Upper lobe of right lung (tissue), 1 donor: ENCODE results near the gene SNED1. TPM values are rescaled to one million over a fixed set of nuclear protein-coding genes. Genes with fewer than 3 reads are reported as not detected.

Experiments used
- ATAC-seq: fragments of 200-7000 bp; cut with Tn5 transposase; one replicate; pipeline ENCODE4 v1.9.1; 2020; ENCODE audit warnings: mild to moderate bottlenecking, moderate library complexity
- DNase-seq: peaks from one replicate; pipeline ENCODE4 v3.0.0-alpha.2; 2020
- H3K27ac ChIP-seq: fragments of 200-600 bp; one replicate; pipeline ENCODE4 v1.8.0; 2022
- H3K27me3 ChIP-seq: fragments of 200-600 bp; one replicate; pipeline ENCODE4 v1.8.0; 2022; ENCODE audit warnings: mild to moderate bottlenecking
- H3K36me3 ChIP-seq: fragments of 200-600 bp; one replicate; pipeline ENCODE4 v1.8.0; 2022
- H3K4me1 ChIP-seq: fragments of 200-600 bp; one replicate; pipeline ENCODE4 v1.8.0; 2022
- H3K4me3 ChIP-seq: fragments of 200-600 bp; one replicate; pipeline ENCODE4 v1.8.0; 2022; ENCODE audit warnings: mild to moderate bottlenecking
- H3K9me3 ChIP-seq: fragments of 200-600 bp; one replicate; pipeline ENCODE4 v1.8.0; 2022
- CTCF ChIP-seq: fragments of 200-600 bp; IDR thresholded peaks from one replicate; pipeline ENCODE4 v1.8.0; 2022; ENCODE audit warnings: antibody characterized with exemption
- intact Hi-C: fragments of 100-400 bp; cut with DNase I; formaldehyde crosslinking; loops from one replicate; pipeline ENCODE4 v1.11.0; 2022
- total RNA-seq: library from RNA; stranded (reverse); fragmentation: NEBNext Ultra II Directional; extraction: Animal tissue kit (Norgen Biotek cat#: 25700); gene quantifications from one replicate; pipeline ENCODE4 v1.2.1, GENCODE V29; 2021
- donor health status: DM: no; HTN: yes; CAD: no; lungs with severe emphysema.

SNED1 gene
- total RNA-seq, 1 donor from 2014 or later: 38.4 TPM

GRCh38 chr2:241047253-241048010, 49.0 kb downstream of the SNED1 start:
- Histone ChIP-seq H3K4me3 (no peak overlapping the region), H3K36me3 (peaks cover 40% of the 10 kb centered on the region), H3K27me3 (no peaks in the 10 kb centered on the region), H3K27ac (no peak overlapping the region), H3K9me3 (no peaks in the 10 kb centered on the region), H3K4me1 (no peaks in the 10 kb centered on the region)
- intact Hi-C loops: no loop called here
- no peak for TF ChIP-seq CTCF
- DNase-seq (no peak), ATAC-seq (no peak)

DNA sequence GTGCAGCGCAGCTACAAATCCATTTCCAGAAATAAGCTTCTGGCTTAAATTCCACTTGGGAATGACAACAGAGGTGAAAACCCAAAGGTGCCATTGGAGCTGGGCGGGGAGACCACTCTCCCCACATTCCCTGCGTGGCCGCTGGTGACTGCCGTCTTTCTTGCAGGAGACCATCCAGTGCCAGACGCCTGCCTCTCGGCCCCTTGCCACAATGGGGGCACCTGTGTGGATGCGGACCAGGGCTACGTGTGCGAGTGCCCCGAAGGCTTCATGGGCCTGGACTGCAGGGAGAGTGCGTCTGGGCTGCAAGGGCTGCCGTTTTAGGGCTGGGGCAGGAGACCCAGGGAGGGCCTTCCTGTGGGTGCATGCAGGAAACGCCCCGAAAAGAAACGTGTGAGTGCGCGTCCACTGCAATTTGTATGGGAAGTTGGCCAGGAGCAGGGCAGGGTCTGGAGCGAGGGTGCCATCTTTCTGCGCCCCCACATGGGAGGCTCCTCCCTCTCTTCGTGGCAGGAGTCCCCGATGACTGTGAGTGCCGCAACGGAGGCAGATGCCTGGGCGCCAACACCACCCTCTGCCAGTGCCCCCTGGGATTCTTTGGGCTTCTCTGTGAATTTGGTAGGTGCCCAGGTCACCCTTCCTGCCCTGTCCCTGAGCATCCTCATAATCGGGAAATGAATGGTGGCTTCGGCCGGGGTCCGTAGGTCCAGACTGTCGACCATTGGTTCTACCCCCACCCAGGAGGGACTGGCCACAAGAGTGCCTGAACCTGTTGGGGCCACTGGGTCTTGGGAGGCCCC, 49.9 kb downstream of the SNED1 start:
- Histone ChIP-seq H3K36me3 (peaks cover 44% of the 10 kb centered on the region), H3K4me3 (no peak overlapping the region), H3K9me3 (no peaks in the 10 kb centered on the region), H3K27ac (no peak overlapping the region), H3K27me3 (no peaks in the 10 kb centered on the region), H3K4me1 (no peaks in the 10 kb centered on the region)
- ATAC-seq (no peak), DNase-seq (no peak)
- intact Hi-C loops: no loop called here
- no peak for TF ChIP-seq CTCF

DNA sequence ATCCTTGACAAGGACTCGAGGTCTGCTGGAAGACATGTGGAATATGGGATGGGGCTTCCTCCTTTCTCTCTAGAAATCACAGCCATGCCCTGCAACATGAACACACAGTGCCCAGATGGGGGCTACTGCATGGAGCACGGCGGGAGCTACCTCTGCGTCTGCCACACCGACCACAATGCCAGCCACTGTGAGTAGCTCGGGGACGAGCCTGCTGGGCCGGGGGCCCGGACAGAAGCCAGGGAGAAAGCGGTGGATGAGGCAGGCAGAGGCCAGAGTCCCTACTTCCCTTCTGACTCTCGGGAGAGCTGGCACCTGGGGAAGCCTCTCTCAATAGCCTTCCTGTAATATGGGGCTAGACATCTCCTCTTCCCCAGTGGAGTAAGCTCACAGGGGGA, 50.5 kb downstream of the SNED1 start:
- H3K36me3 ChIP-seq: peaks cover 50% of the 10 kb centered on the region
- H3K4me1 ChIP-seq: no peaks in the 10 kb centered on the region
- no peak overlapping the region for H3K27ac ChIP-seq
- no peak for ATAC-seq
- intact Hi-C loops: no loop called here
- TF ChIP-seq CTCF: no peak
- H3K4me3 ChIP-seq: no peak overlapping the region
- DNase-seq: no peak
- no peaks in the 10 kb centered on the region for H3K27me3 ChIP-seq
- H3K9me3 ChIP-seq: no peaks in the 10 kb centered on the region

GRCh38 chr2:241049739-241050623, 51.6 kb downstream of the SNED1 start:
- peaks cover 60% of the 10 kb centered on the region for H3K36me3 ChIP-seq
- H3K9me3 ChIP-seq: no peaks in the 10 kb centered on the region
- no peak for ATAC-seq
- H3K27me3 ChIP-seq: no peaks in the 10 kb centered on the region
- H3K4me3 ChIP-seq: no peak overlapping the region
- H3K27ac ChIP-seq: no peak overlapping the region
- no peak for TF ChIP-seq CTCF
- DNase-seq: no peak
- H3K4me1 ChIP-seq: no peaks in the 10 kb centered on the region
- intact Hi-C loops: no loop called here
